AG04450 (cell line): ENCODE measurements around the gene ATXN1. TPM values are rescaled to one million over a fixed set of nuclear protein-coding genes. Genes with fewer than 3 reads are reported as not detected.
"Not testable (repeated sequence)": the region's sequence is repeated elsewhere in the genome, so short reads cannot be mapped to it uniquely, and the experiment has no call there.

Experiments used
- CTCF ChIA-PET: fragments of 300-600, 350-600 bp; formaldehyde crosslinking; extraction: SDS; loops from one replicate; lab custom pipeline; 2022; ENCODE audit warnings: antibody characterized with exemption, inconsistent platforms; lab: Charles Lee
- POLR2A ChIA-PET: fragments of 350-600 bp; formaldehyde crosslinking; extraction: SDS; loops from one replicate; lab custom pipeline; 2021; ENCODE audit warnings: antibody characterized with exemption, inconsistent platforms; lab: Yijun Ruan, JAX
- DNase-seq: peaks from one replicate; pipeline ENCODE4 v3.0.0-alpha.2; 2011; ENCODE audit warnings: low read depth, low spot score
- H3K27ac ChIP-seq: one replicate; pipeline ENCODE4 v1.5.1; 2012; ENCODE audit warnings: low read depth, low read length, control low read depth
- H3K27me3 ChIP-seq: one replicate; pipeline ENCODE4 v1.6.0; 2012; ENCODE audit warnings: low read length; ENCODE audit not compliant: control insufficient read depth, insufficient read depth
- H3K4me3 ChIP-seq: 2 replicates; pipeline ENCODE4 v1.5.1; 2011; ENCODE audit warnings: mild to moderate bottlenecking, low read depth, low read length, control low read depth
- H3K9me3 ChIP-seq: 2 replicates; pipeline ENCODE4 v1.5.1; 2012; ENCODE audit warnings: low read length; ENCODE audit not compliant: control insufficient read depth, insufficient read depth
- polyA plus RNA-seq: library from polyadenylated mRNA; depleted of rRNA; stranded (reverse); fragments of >200 nt; gene quantifications from 2 replicates; pipeline ENCODE4 v1.2.3, GENCODE V29; 2011
- TF ChIP-seq, protein P1 (sequence below): IDR thresholded peaks from 2 replicates; pipeline ENCODE4 v1.5.1; 2011; ENCODE audit warnings: low read depth, low read length, control low read depth, inconsistent platforms

Gene ATXN1
- polyA plus RNA-seq, 1 experiment: 12.6 TPM

DNA sequence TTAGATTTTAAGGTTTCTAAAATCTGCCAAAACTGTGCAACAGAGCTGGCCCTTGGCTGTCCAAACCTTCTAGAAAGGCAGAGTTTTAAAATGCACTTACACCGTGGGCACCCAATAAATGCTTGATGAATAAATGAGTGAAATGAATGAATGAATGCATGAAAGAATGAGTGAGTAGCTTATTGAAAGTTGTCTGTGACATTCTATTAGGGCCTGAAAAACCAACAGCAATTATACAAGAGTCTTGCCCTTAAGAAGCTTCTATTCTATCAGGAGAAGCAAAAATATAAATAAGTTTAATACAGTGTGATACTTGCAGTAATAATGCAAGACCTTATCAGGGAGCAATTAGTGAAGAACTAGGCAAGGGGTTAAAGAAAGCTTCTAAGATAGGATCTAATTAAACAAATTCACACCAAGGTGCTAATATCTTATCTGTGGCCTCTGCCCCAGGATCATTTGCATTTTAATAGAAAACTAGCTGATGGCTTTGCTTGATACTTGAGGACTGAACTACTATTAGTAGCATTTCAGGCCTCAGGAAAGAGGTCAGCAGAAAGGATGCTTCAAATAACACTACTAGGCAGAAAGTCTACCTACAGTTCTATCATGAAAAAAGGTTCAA is 292.2 kb downstream of the ATXN1 start:
- POLR2A ChIA-PET: no interaction called here

DNA sequence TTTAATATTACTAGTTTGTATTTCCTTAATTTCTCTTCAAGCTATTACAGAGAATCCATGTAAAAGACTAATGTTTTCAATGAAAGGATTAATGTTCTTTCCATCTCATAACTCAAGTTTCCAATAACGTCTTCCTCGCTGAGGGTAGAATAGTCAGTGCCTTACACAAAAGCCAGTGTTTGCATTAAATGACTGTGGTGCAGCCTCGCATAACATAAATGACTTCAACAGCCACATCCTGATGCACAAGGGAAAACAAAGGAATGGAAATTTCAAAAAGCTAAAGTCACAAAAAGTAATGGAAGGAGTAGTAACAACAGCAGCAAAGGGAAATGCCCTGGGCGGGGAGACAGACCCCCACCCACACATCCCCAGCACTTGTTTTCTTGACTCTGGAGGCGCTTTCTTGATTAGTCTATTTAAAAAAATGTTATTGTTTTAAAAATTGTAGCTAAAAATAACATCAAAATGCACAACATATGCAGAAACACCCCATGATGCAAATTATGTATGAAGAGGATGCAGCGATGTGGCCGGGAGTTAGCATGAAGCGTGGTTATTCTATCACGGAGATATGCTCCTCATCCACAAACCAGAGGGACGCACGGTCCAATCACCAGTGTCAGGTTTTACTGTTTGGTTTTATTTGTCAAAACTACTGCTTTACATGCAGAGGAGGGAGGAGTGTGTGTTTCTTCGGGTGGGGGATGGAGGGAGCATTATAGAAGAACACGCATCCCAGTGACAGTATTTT is 294.3 kb downstream of the ATXN1 start:
- TF ChIP-seq, protein P1, sequence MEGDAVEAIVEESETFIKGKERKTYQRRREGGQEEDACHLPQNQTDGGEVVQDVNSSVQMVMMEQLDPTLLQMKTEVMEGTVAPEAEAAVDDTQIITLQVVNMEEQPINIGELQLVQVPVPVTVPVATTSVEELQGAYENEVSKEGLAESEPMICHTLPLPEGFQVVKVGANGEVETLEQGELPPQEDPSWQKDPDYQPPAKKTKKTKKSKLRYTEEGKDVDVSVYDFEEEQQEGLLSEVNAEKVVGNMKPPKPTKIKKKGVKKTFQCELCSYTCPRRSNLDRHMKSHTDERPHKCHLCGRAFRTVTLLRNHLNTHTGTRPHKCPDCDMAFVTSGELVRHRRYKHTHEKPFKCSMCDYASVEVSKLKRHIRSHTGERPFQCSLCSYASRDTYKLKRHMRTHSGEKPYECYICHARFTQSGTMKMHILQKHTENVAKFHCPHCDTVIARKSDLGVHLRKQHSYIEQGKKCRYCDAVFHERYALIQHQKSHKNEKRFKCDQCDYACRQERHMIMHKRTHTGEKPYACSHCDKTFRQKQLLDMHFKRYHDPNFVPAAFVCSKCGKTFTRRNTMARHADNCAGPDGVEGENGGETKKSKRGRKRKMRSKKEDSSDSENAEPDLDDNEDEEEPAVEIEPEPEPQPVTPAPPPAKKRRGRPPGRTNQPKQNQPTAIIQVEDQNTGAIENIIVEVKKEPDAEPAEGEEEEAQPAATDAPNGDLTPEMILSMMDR: no peak
- no peaks in the 10 kb centered on the region for H3K9me3 ChIP-seq
- H3K4me3 ChIP-seq: no peak overlapping the region
- no peak overlapping the region for H3K27ac ChIP-seq
- CTCF ChIA-PET: interaction anchor here (1.4 kb wide), 1 partner anchor 44 kb away, joined by 6 read pairs; no protein-coding TSS in a partner anchor
- H3K27me3 ChIP-seq: no peaks in the 10 kb centered on the region
- POLR2A ChIA-PET: no interaction called here
- no peak for DNase-seq

More for the DNA sequence above, 292.2 kb downstream of the ATXN1 start:
- Histone ChIP-seq H3K27ac (no peak overlapping the region), H3K4me3 (no peak overlapping the region), H3K27me3 (no peaks in the 10 kb centered on the region), H3K9me3 (no peaks in the 10 kb centered on the region)
- TF ChIP-seq, protein P1: no peak
- CTCF ChIA-PET: interaction anchor here (0.6 kb wide), 1 partner anchor 11 kb away, joined by 3 read pairs; no protein-coding TSS in a partner anchor
- no peak for DNase-seq

DNA sequence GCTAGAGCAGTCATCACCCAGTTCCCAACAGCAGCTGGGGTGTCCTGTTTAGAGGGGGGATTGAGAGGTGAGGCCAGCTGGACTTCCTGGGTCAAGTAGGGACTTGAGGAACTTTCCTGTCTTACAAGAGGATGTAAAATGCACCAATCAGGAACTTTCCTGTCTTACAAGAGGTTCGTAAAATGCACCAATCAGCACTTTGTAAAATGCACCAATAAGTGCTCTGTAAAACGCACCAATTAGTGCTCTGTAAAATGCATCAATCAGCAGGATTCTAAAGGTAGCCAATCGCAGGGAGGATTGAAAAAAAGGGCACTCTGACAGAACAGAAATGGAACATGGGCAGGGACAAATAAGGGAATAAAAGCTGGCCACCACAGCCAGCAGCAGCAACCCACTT is 297.2 kb downstream of the ATXN1 start:
- H3K27me3 ChIP-seq: no peaks in the 10 kb centered on the region
- no peak for DNase-seq
- TF ChIP-seq, protein P1: no peak
- POLR2A ChIA-PET: no interaction called here
- no peaks in the 10 kb centered on the region for H3K9me3 ChIP-seq
- H3K4me3 ChIP-seq: no peak overlapping the region
- H3K27ac ChIP-seq: no peak overlapping the region
- CTCF ChIA-PET: no interaction called here

DNA sequence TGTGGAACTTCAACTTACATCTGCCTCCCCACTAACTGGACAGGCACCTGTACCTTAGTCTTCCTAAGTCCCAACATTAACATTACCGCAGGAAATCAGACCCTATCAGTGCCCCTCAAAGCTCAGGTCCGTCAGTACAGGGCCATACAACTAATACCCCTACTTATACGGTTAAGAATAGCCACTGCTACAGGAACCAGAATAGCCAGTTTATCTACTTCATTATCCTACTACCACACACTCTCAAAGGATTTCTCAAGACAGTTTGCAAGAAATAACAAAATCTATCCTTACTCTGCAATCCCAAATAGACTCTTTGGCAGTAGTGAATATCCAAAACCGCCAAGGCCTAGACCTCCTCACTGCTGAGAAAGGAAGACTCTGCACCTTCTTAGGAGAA is 298.0 kb downstream of the ATXN1 start:
- DNase-seq, H3K4me3 ChIP-seq, CTCF ChIA-PET, H3K27ac ChIP-seq, H3K27me3 ChIP-seq, POLR2A ChIA-PET, H3K9me3 ChIP-seq: not testable (repeated sequence)

DNA sequence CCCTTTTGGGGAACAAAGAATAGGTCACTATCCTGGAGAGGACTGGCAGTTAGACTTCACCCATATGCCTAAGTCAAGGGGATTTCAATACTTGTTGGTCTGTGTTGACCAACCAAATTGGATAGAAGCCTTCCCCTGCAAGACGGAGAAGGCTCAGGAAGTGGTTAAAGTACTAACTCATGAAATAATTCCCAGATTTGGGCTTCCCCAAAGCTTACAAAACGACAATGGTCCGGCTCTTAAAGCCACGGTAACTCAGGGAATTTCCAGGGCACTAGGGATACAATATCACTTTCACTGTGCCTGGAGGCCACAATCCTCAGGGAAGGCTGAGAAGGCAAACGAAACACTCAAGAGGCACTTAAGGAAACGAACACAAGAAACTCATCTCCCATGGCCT is 299.8 kb downstream of the ATXN1 start:
- Histone ChIP-seq H3K4me3 (no peak overlapping the region), H3K9me3 (no peaks in the 10 kb centered on the region), H3K27ac (no peak overlapping the region), H3K27me3 (no peaks in the 10 kb centered on the region)
- ChIA-PET CTCF (no interaction called here), POLR2A (no interaction called here)
- DNase-seq: no peak
- TF ChIP-seq, protein P1: no peak

DNA sequence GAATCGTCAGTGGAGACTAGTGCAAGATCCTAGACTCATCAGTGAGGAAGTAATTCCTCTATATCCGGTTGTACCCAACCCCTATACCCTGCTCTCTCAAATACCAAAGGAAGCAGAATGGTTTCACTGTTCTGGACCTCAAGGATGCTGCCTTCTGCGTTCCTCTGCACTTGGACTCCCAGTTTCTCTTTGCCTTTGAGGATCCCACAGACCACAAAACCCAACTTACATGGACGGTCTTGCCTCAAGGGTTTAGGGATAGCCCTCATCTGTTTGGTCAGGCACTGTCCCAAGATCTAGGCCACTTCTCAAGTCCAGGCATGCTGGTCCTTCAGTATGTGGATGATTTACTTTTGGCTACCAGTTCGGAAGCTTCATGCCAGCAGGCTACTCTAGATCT is 301.8 kb downstream of the ATXN1 start:
- H3K4me3 ChIP-seq, H3K27me3 ChIP-seq, H3K9me3 ChIP-seq, CTCF ChIA-PET, POLR2A ChIA-PET, H3K27ac ChIP-seq, DNase-seq: not testable (repeated sequence)
